Measurements from ENCODE around the gene PFDN1. TPM values are rescaled to one million over a fixed set of nuclear protein-coding genes. Genes with fewer than 3 reads are reported as not detected.

PFDN1 gene
- total and polyA plus RNA-seq, 10 of the 15 experiments (the other 5 are each of a cell fraction or from before 2014, with no cell fraction given), result 62.9 to 193 (median 102) TPM

GRCh38 chr5:140331638-140332037 is 28.7 kb upstream of the PFDN1 start (continued):
- TF ChIP-seq SUPT20H (IDR thresholded peaks at IDR 0.05; ENCODE audit: borderline replicate concordance, control insufficient read depth, low read depth, low read length) (no peak), FOXK2 (IDR thresholded peaks at IDR 0.05) (no peak), NBN (IDR thresholded peaks at IDR 0.05) (no peak), ZBTB11 (CRISPR knock-in tag; IDR thresholded peaks at IDR 0.05) (no peak)

DNA sequence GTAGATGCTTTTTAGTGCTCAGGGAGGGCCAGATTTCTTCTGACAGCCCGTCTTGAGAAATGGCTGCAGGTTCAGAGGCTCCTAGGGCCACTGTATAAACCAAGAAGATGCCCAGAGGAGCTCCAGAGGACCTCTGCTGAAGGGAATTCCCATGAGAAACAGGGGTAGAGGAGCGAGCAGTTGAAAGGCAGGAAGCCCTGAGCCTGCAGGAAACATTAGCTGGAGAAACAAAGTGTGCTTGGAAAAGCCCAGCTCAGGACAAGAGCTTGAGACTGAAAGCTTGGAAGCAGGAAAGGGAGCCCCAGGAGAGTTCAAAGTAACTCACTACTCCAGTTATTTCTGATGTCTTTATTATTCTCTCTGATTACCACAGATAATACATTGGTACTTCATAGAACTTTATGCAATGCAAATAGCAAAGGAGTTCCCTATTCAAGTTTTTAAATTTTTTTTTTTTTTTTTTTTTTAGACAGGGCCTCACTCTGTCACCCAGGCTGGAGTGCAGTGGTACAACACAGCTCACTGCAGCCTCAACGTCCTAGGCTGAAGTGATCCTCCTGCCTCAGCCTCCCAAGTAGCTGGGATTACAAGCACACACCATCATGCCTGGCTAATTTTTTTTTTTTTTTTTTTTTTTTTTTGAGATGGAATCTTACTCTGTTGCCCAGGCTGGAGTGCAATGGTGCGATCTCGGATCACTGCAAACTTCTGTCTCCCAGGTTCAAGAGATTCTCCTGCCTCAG is 27.0 kb upstream of the PFDN1 start:
- Histone ChIP-seq H3K36me3 (ENCODE audit: control insufficient read depth in 2 of 2, insufficient read depth in 2 of 2, low read length in 1 of 2) (no peaks in the 10 kb centered on the region; a peak in 2 of 4 replicates), H2AFZ (ENCODE audit: control insufficient read depth, low read depth, low read length) (no peak overlapping the region), H3K4me2 (ENCODE audit: control insufficient read depth, insufficient read depth) (no peak overlapping the region), H4K20me1 (ENCODE audit: control insufficient read depth, insufficient read depth) (no peaks in the 10 kb centered on the region), H3K4me3 (no peak overlapping the region), H3K4me1 (ENCODE audit: control insufficient read depth, insufficient read depth, low read length) (no peaks in the 10 kb centered on the region), H3K27me3 (replicated peaks in 1 of 2; ENCODE audit: control insufficient read depth in 2 of 2, insufficient read depth in 2 of 2, low read length in 1 of 2) (no peaks in the 10 kb centered on the region), H3K27ac (ENCODE audit: control insufficient read depth, insufficient read depth) (no peak overlapping the region), H3K79me2 (ENCODE audit: control insufficient read depth, insufficient read depth, low read length) (no peaks in the 10 kb centered on the region), H3K9ac (ENCODE audit: control insufficient read depth, insufficient read depth, low read length) (no peak overlapping the region), H3K9me3 (replicated peaks; ENCODE audit: control insufficient read depth, insufficient read depth, low read length) (no peaks in the 10 kb centered on the region)
- SMC1A ChIA-PET (ENCODE audit: uncharacterized antibody, unreplicated experiment), result interaction anchor here (2.8 to 4.1 kb wide), 3 partner anchors 16 to 85 kb away, joined by 15 to 22 read pairs (median 16); partner anchors contain the start of gene HBEGF
- 62% methylated on average over 5 of the region's 5 CpGs for WGBS (ENCODE audit: insufficient coverage, insufficient replicate concordance, low lambda C conversion rate, missing lambda C conversion rate)
- in situ Hi-C loops (cut with MboI), result no loop called here
- no TSS peak for BruUV-seq (replicated peaks)
- DNase-seq (ENCODE audit: low read depth, low spot score) (no peak), FAIRE-seq (no peak), ATAC-seq (no peak)
- POLR2A ChIA-PET, result interaction anchor here (0.5 to 0.6 kb wide), 3 partner anchors 51 to 392 kb away, joined by 3 to 4 read pairs (median 4); no protein-coding TSS in a partner anchor
- RAD21 ChIA-PET (ENCODE audit: unreplicated experiment), result interaction anchor here (1.1 to 1.5 kb wide), 4 partner anchors 11 to 25 kb away, joined by 3 read pairs; no protein-coding TSS in a partner anchor
- intact Hi-C loops (cut with micrococcal nuclease; ENCODE audit: unreplicated experiment), result no loop called here
- CTCF ChIA-PET, result interaction anchor here (0.7 to 1.8 kb wide), 6 partner anchors 8 to 86 kb away, joined by 3 to 7 read pairs (median 4); partner anchors contain the start of gene HBEGF
- TF ChIP-seq SMC3 (IDR thresholded peaks at IDR 0.05; ENCODE audit: borderline replicate concordance, low read length), result no peak
- TF ChIP-seq, protein P1, sequence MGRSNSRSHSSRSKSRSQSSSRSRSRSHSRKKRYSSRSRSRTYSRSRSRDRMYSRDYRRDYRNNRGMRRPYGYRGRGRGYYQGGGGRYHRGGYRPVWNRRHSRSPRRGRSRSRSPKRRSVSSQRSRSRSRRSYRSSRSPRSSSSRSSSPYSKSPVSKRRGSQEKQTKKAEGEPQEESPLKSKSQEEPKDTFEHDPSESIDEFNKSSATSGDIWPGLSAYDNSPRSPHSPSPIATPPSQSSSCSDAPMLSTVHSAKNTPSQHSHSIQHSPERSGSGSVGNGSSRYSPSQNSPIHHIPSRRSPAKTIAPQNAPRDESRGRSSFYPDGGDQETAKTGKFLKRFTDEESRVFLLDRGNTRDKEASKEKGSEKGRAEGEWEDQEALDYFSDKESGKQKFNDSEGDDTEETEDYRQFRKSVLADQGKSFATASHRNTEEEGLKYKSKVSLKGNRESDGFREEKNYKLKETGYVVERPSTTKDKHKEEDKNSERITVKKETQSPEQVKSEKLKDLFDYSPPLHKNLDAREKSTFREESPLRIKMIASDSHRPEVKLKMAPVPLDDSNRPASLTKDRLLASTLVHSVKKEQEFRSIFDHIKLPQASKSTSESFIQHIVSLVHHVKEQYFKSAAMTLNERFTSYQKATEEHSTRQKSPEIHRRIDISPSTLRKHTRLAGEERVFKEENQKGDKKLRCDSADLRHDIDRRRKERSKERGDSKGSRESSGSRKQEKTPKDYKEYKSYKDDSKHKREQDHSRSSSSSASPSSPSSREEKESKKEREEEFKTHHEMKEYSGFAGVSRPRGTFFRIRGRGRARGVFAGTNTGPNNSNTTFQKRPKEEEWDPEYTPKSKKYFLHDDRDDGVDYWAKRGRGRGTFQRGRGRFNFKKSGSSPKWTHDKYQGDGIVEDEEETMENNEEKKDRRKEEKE (IDR thresholded peaks at IDR 0.05), result no peak
- TF ChIP-seq SMARCA5 (IDR thresholded peaks at IDR 0.05), result no peak
- no peak for TF ChIP-seq TCF7 (IDR thresholded peaks at IDR 0.05; ENCODE audit: borderline replicate concordance)
- no peak for TF ChIP-seq BMI1 (IDR thresholded peaks at IDR 0.05; ENCODE audit: borderline replicate concordance)
- no peak for TF ChIP-seq RBBP5 (conservative IDR thresholded peaks at IDR 0.05)
- no peak for TF ChIP-seq SMAD5 (IDR thresholded peaks at IDR 0.05; ENCODE audit: low read depth)
- TF ChIP-seq, protein P2, sequence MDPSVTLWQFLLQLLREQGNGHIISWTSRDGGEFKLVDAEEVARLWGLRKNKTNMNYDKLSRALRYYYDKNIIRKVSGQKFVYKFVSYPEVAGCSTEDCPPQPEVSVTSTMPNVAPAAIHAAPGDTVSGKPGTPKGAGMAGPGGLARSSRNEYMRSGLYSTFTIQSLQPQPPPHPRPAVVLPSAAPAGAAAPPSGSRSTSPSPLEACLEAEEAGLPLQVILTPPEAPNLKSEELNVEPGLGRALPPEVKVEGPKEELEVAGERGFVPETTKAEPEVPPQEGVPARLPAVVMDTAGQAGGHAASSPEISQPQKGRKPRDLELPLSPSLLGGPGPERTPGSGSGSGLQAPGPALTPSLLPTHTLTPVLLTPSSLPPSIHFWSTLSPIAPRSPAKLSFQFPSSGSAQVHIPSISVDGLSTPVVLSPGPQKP (IDR thresholded peaks at IDR 0.05; ENCODE audit: low read depth, low read length), result no peak
- TF ChIP-seq MLLT1 (IDR thresholded peaks at IDR 0.05), result no peak
